ENCODE results near the gene PSEN1.

PSEN1 gene

GRCh38 chr14:73238941-73239340 is 102.6 kb downstream of the PSEN1 start:
- Histone ChIP-seq H3K27ac (ENCODE audit: low read depth, low read length) (no peak overlapping the region), H3K4me3 (ENCODE audit: low read depth, low read length) (peak overlapping the region; percentile 15), H3K27me3 (ENCODE audit: insufficient read depth, low read length) (peaks cover 57% of the 10 kb centered on the region), H2BK12ac (ENCODE audit: low read length) (no peak overlapping the region), H4K8ac (ENCODE audit: low read depth, low read length) (no peak overlapping the region), H3K9me3 (ENCODE audit: insufficient read depth, low read depth, low read length) (peaks cover 2% of the 10 kb centered on the region), H4K91ac (ENCODE audit: low read depth, low read length) (no peak overlapping the region), H3K14ac (ENCODE audit: low read length) (no peak overlapping the region), H3K4me1 (ENCODE audit: control insufficient read depth in 1 of 2, insufficient read depth in 2 of 2, low read length in 2 of 2) (peaks cover 8 to 10% of the 10 kb centered on the region in 2 experiments), H2AK5ac (ENCODE audit: low read length) (no peak overlapping the region), H3K18ac (ENCODE audit: low read length) (no peak overlapping the region), H2BK5ac (ENCODE audit: low read depth, low read length, poor library complexity) (no peak overlapping the region), H2BK120ac (ENCODE audit: insufficient read depth, low read length, poor library complexity) (no peak overlapping the region), H3K36me3 (ENCODE audit: control insufficient read depth in 1 of 2, insufficient read depth in 2 of 2, low read length in 2 of 2) (no peaks in the 10 kb centered on the region), H3K4ac (ENCODE audit: low read depth, low read length) (no peak overlapping the region), H4K12ac (ENCODE audit: low read depth, low read length) (no peak overlapping the region), H3K79me1 (ENCODE audit: low read length) (no peaks in the 10 kb centered on the region), H3K4me2 (ENCODE audit: low read length) (no peak overlapping the region), H3K79me2 (ENCODE audit: control insufficient read depth, insufficient read depth, low read length, poor library complexity) (no peaks in the 10 kb centered on the region), H3K23ac (ENCODE audit: low read length) (no peak overlapping the region), H2AFZ (ENCODE audit: insufficient read depth, low read length, poor library complexity) (no peak overlapping the region), H3K9ac (ENCODE audit: low read length) (no peak overlapping the region)
- no CpG with 5 or more reads among the region's 11 CpGs for WGBS (ENCODE audit: extremely low coverage, insufficient coverage, insufficient read length)
- no peak for DNase-seq

GRCh38 chr14:73239393-73240241 is 103.3 kb downstream of the PSEN1 start:
- no peaks in the 10 kb centered on the region for H3K79me2 ChIP-seq (ENCODE audit: control insufficient read depth, insufficient read depth, low read length, poor library complexity)
- H3K9me3 ChIP-seq (ENCODE audit: insufficient read depth, low read depth, low read length) = peaks cover 2% of the 10 kb centered on the region
- no peaks in the 10 kb centered on the region for H3K36me3 ChIP-seq (ENCODE audit: control insufficient read depth in 1 of 2, insufficient read depth in 2 of 2, low read length in 2 of 2)
- WGBS (ENCODE audit: extremely low coverage, insufficient coverage, insufficient read length) = no CpG with 5 or more reads among the region's 48 CpGs
- no peak overlapping the region for H4K8ac ChIP-seq (ENCODE audit: low read depth, low read length)
- H3K23ac ChIP-seq (ENCODE audit: low read length) = no peak overlapping the region
- no peak overlapping the region for H4K12ac ChIP-seq (ENCODE audit: low read depth, low read length)
- H3K18ac ChIP-seq (ENCODE audit: low read length) = no peak overlapping the region
- DNase-seq = peak in 1 of 2 donors; percentile 28
- H3K9ac ChIP-seq (ENCODE audit: low read length) = no peak overlapping the region
- no peaks in the 10 kb centered on the region for H3K79me1 ChIP-seq (ENCODE audit: low read length)
- H3K4me1 ChIP-seq (ENCODE audit: control insufficient read depth in 1 of 2, insufficient read depth in 2 of 2, low read length in 2 of 2) = peaks cover 8 to 10% of the 10 kb centered on the region in 2 experiments
- H2BK5ac ChIP-seq (ENCODE audit: low read depth, low read length, poor library complexity) = no peak overlapping the region
- H3K27me3 ChIP-seq (ENCODE audit: insufficient read depth, low read length) = peaks cover 53% of the 10 kb centered on the region
- H3K4ac ChIP-seq (ENCODE audit: low read depth, low read length) = no peak overlapping the region
- no peak overlapping the region for H2AFZ ChIP-seq (ENCODE audit: insufficient read depth, low read length, poor library complexity)
- no peak overlapping the region for H2AK5ac ChIP-seq (ENCODE audit: low read length)
- H2BK120ac ChIP-seq (ENCODE audit: insufficient read depth, low read length, poor library complexity) = no peak overlapping the region
- H3K4me2 ChIP-seq (ENCODE audit: low read length) = peak overlapping the region; percentile 18
- H4K91ac ChIP-seq (ENCODE audit: low read depth, low read length) = no peak overlapping the region
- no peak overlapping the region for H3K14ac ChIP-seq (ENCODE audit: low read length)
- H3K4me3 ChIP-seq (ENCODE audit: low read depth, low read length) = no peak overlapping the region
- no peak overlapping the region for H2BK12ac ChIP-seq (ENCODE audit: low read length)
- H3K27ac ChIP-seq (ENCODE audit: low read depth, low read length) = no peak overlapping the region

DNA sequence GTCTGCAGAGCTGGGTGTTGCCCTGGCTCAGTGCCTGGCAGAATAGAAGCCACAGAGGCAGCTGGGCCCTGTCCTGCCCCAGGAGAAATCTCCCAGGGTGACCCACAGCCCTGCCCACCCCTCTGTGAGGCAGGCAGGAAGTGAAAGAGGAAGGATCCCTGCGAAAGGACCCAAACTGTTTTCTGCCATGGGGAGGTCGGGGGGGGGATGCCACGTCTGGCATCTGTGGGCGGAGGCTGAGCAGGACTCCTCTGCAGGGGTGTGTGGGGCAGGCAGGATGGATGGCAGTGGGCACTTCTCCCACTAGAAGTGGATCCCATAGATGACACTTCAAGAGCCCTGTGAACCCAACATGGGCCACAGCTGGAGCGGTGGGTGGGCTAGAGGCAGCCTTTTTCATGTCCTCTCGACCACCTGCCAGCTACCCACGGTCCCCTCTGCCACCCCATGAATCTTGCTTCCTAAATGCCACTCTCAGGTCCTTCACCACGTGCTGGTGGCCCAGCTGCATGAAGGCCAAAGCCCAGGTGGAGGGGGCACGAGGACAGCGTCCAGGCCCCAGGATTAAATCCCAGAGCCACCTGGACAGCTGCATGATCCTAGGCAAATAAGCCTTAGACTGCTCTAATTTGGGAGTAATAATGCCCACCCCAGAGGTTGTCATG is 104.6 kb downstream of the PSEN1 start:
- Histone ChIP-seq H4K12ac (ENCODE audit: low read depth, low read length) (no peak overlapping the region), H3K4me3 (ENCODE audit: low read depth, low read length) (no peak overlapping the region), H3K79me2 (ENCODE audit: control insufficient read depth, insufficient read depth, low read length, poor library complexity) (no peaks in the 10 kb centered on the region), H2AFZ (ENCODE audit: insufficient read depth, low read length, poor library complexity) (no peak overlapping the region), H3K4ac (ENCODE audit: low read depth, low read length) (no peak overlapping the region), H3K23ac (ENCODE audit: low read length) (no peak overlapping the region), H4K91ac (ENCODE audit: low read depth, low read length) (no peak overlapping the region), H2BK120ac (ENCODE audit: insufficient read depth, low read length, poor library complexity) (no peak overlapping the region), H3K4me1 (ENCODE audit: control insufficient read depth in 1 of 2, insufficient read depth in 2 of 2, low read length in 2 of 2) (peaks cover 8 to 10% of the 10 kb centered on the region in 2 experiments), H3K27ac (ENCODE audit: low read depth, low read length) (no peak overlapping the region), H4K8ac (ENCODE audit: low read depth, low read length) (no peak overlapping the region), H3K27me3 (ENCODE audit: insufficient read depth, low read length) (peaks cover 42% of the 10 kb centered on the region), H3K4me2 (ENCODE audit: low read length) (no peak overlapping the region), H2BK12ac (ENCODE audit: low read length) (no peak overlapping the region), H3K79me1 (ENCODE audit: low read length) (no peaks in the 10 kb centered on the region), H2BK5ac (ENCODE audit: low read depth, low read length, poor library complexity) (no peak overlapping the region), H3K9me3 (ENCODE audit: insufficient read depth, low read depth, low read length) (peaks cover 2% of the 10 kb centered on the region), H3K9ac (ENCODE audit: low read length) (no peak overlapping the region), H2AK5ac (ENCODE audit: low read length) (no peak overlapping the region), H3K36me3 (ENCODE audit: control insufficient read depth in 1 of 2, insufficient read depth in 2 of 2, low read length in 2 of 2) (no peaks in the 10 kb centered on the region), H3K18ac (ENCODE audit: low read length) (no peak overlapping the region), H3K14ac (ENCODE audit: low read length) (no peak overlapping the region)
- DNase-seq = no peak
- no CpG with 5 or more reads among the region's 10 CpGs for WGBS (ENCODE audit: extremely low coverage, insufficient coverage, insufficient read length)

DNA sequence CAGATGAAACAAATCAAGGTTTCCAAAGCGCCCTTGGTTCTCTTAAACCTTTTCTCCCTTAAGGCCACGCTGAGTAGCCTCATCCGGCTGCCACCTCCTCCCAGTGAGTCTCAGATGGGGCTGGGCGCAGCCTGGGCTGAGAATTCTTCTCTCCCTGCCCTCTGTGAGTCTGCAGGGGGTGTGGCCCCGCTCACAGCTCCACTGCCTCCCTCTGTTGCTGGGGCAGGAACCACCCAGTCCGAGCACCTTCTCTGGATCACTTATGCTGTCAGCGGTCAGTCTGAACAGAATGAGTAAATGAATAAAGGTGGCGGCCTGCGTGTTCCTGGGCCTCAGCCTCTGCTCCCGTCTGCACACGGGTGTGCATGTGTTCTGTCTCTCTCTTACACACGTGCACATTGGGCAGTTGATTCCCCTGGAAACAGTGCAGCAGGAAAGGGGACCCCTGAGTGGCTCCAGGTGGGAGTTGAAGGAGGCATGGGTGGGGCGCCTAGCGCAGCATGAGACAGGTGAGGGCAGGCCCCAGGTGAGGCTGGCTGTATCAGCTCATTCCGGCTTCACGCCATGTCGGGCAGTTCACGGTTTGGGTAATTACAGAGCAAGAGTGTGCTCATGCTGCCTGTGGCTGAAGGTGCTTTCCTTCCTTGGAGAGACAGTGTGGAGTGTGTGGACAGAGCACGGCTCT is 105.3 kb downstream of the PSEN1 start:
- no peak overlapping the region for H4K12ac ChIP-seq (ENCODE audit: low read depth, low read length)
- H3K23ac ChIP-seq (ENCODE audit: low read length) = no peak overlapping the region
- WGBS (ENCODE audit: extremely low coverage, insufficient coverage, insufficient read length) = no CpG with 5 or more reads among the region's 19 CpGs
- no peak overlapping the region for H3K4ac ChIP-seq (ENCODE audit: low read depth, low read length)
- H3K9ac ChIP-seq (ENCODE audit: low read length) = no peak overlapping the region
- no peak overlapping the region for H2AK5ac ChIP-seq (ENCODE audit: low read length)
- peaks cover 2% of the 10 kb centered on the region for H3K9me3 ChIP-seq (ENCODE audit: insufficient read depth, low read depth, low read length)
- H3K79me1 ChIP-seq (ENCODE audit: low read length) = no peaks in the 10 kb centered on the region
- no peaks in the 10 kb centered on the region for H3K36me3 ChIP-seq (ENCODE audit: control insufficient read depth in 1 of 2, insufficient read depth in 2 of 2, low read length in 2 of 2)
- no peak overlapping the region for H3K4me3 ChIP-seq (ENCODE audit: low read depth, low read length)
- H2AFZ ChIP-seq (ENCODE audit: insufficient read depth, low read length, poor library complexity) = no peak overlapping the region
- no peak for DNase-seq
- H3K27ac ChIP-seq (ENCODE audit: low read depth, low read length) = no peak overlapping the region
- H3K14ac ChIP-seq (ENCODE audit: low read length) = no peak overlapping the region
- peaks cover 38% of the 10 kb centered on the region for H3K27me3 ChIP-seq (ENCODE audit: insufficient read depth, low read length)
- no peaks in the 10 kb centered on the region for H3K79me2 ChIP-seq (ENCODE audit: control insufficient read depth, insufficient read depth, low read length, poor library complexity)
- peaks cover 8 to 10% of the 10 kb centered on the region in 2 experiments for H3K4me1 ChIP-seq (ENCODE audit: control insufficient read depth in 1 of 2, insufficient read depth in 2 of 2, low read length in 2 of 2)
- H3K18ac ChIP-seq (ENCODE audit: low read length) = no peak overlapping the region
- H3K4me2 ChIP-seq (ENCODE audit: low read length) = no peak overlapping the region
- H2BK5ac ChIP-seq (ENCODE audit: low read depth, low read length, poor library complexity) = no peak overlapping the region
- no peak overlapping the region for H2BK120ac ChIP-seq (ENCODE audit: insufficient read depth, low read length, poor library complexity)
- no peak overlapping the region for H4K91ac ChIP-seq (ENCODE audit: low read depth, low read length)
- no peak overlapping the region for H2BK12ac ChIP-seq (ENCODE audit: low read length)
- H4K8ac ChIP-seq (ENCODE audit: low read depth, low read length) = no peak overlapping the region

Data from trophoblast cell (in vitro differentiated cells and primary cell).